Common myeloid progenitor, CD34-positive (primary cell): Measurements from ENCODE around the gene FOLR1.
"Not testable (repeated sequence)": the region's sequence is repeated elsewhere in the genome, so short reads cannot be mapped to it uniquely, and the experiment has no call there.

Experiments
- CTCF ChIA-PET: fragments of 350-600 bp; sonication (Branson Sonifier 250); formaldehyde crosslinking; loops from one replicate; lab custom pipeline; 2021; ENCODE audit warnings: antibody characterized with exemption; lab: Charles Lee
- POLR2A ChIA-PET: fragments of 350-600 bp; sonication (Branson Sonifier 250); formaldehyde crosslinking; loops from one replicate; lab custom pipeline; 2021; ENCODE audit warnings: antibody characterized with exemption; lab: Charles Lee
- DNase-seq, 3 donors: peaks; one replicate each; pipeline versions ENCODE4 v3.0.0 to v3.0.0-alpha.2; 2013
- H3K27ac ChIP-seq, 2 experiments: 1 replicate in 1 of 2; 2 replicates in 1 of 2; pipeline ENCODE4 v1.7.0; 2013; ENCODE audit warnings: inconsistent platforms in 2 of 2, low read length in 2 of 2, mild to moderate bottlenecking in 2 of 2, low read depth in 1 of 2, moderate library complexity in 1 of 2; ENCODE audit not compliant: severe bottlenecking in 2 of 2, insufficient read depth in 1 of 2, poor library complexity in 1 of 2
- H3K27me3 ChIP-seq, 5 experiments: replicated peaks in 2 of 5; 1 replicate in 3 of 5; 2 replicates in 2 of 5; pipeline versions ENCODE4 v1.6.1 to v1.7.0; 2013; ENCODE audit warnings: low read length in 4 of 5, mild to moderate bottlenecking in 2 of 5, moderate library complexity in 2 of 5, inconsistent platforms in 1 of 5; ENCODE audit not compliant: insufficient read depth in 5 of 5, control insufficient read depth in 4 of 5
- H3K36me3 ChIP-seq, 4 experiments: 1 replicate in 2 of 4; 2 replicates in 2 of 4; pipeline versions ENCODE4 v1.6.1 to v1.7.0; 2013; ENCODE audit warnings: low read length in 3 of 4, control low read depth in 1 of 4, mild to moderate bottlenecking in 1 of 4; ENCODE audit not compliant: control insufficient read depth in 4 of 4, insufficient read depth in 4 of 4
- H3K4me1 ChIP-seq, 4 experiments: 1 replicate in 3 of 4; 2 replicates in 1 of 4; pipeline versions ENCODE4 v1.6.1 to v1.7.1; 2013; ENCODE audit warnings: low read length in 3 of 4, mild to moderate bottlenecking in 3 of 4, control low read depth in 1 of 4, inconsistent platforms in 1 of 4, moderate library complexity in 1 of 4; ENCODE audit not compliant: control insufficient read depth in 4 of 4, insufficient read depth in 4 of 4; ENCODE audit errors: control extremely low read depth in 1 of 4
- H3K4me3 ChIP-seq, 7 experiments: 1 replicate in 4 of 7; 2 replicates in 3 of 7; pipeline versions ENCODE4 v1.5.1 to v1.7.0; 2013; ENCODE audit warnings: mild to moderate bottlenecking in 7 of 7, low read length in 6 of 7, moderate library complexity in 6 of 7, inconsistent platforms in 2 of 7, low read depth in 2 of 7, control low read depth in 1 of 7; ENCODE audit not compliant: insufficient read depth in 4 of 7, control insufficient read depth in 1 of 7; ENCODE audit errors: extremely low read depth in 1 of 7
- H3K9me3 ChIP-seq, 5 experiments: 1 replicate in 4 of 5; 2 replicates in 1 of 5; pipeline versions ENCODE4 v1.6.1 to v1.7.1; 2013; ENCODE audit warnings: low read length in 4 of 5, mild to moderate bottlenecking in 2 of 5, inconsistent platforms in 1 of 5, low read depth in 1 of 5, moderate library complexity in 1 of 5; ENCODE audit not compliant: control insufficient read depth in 4 of 5, insufficient read depth in 2 of 5; ENCODE audit errors: control extremely low read depth in 1 of 5
- WGBS: methylation state at CpG from one replicate; pipeline ENCODE4 v1.1.5; 2013; ENCODE audit not compliant: insufficient coverage; 5-methylcytosine and 5-hydroxymethylcytosine counted together

The FOLR1 gene

GRCh38 chr11:72180892-72181552 is 10.9 kb upstream of the FOLR1 start:
- ChIA-PET POLR2A (interaction anchor here (0.5 kb wide), 1 partner anchor 96 kb away, joined by 3 read pairs; no protein-coding TSS in a partner anchor), CTCF (interaction anchor here (1.3 to 2.7 kb wide), 3 partner anchors 13 to 157 kb away, joined by 3 to 9 read pairs (median 3); no protein-coding TSS in a partner anchor)
- H3K4me1 ChIP-seq, H3K27me3 ChIP-seq, DNase-seq, H3K4me3 ChIP-seq, H3K27ac ChIP-seq, H3K9me3 ChIP-seq, H3K36me3 ChIP-seq: not testable (repeated sequence)
- WGBS, result 90% methylated on average over 5 of the region's 7 CpGs

- H3K9me3 ChIP-seq, H3K4me1 ChIP-seq, DNase-seq, POLR2A ChIA-PET, H3K36me3 ChIP-seq, H3K27me3 ChIP-seq, H3K27ac ChIP-seq, H3K4me3 ChIP-seq: not testable (repeated sequence)
- CTCF ChIA-PET, result interaction anchor here (1.2 to 3.3 kb wide), 4 partner anchors 13 to 159 kb away, joined by 3 to 26 read pairs (median 4); no protein-coding TSS in a partner anchor
- WGBS, result 100% methylated on average over 1 of the region's 3 CpGs
These were observed 10.4 kb upstream of the FOLR1 start for GRCh38 chr11:72181553-72181958.

DNA sequence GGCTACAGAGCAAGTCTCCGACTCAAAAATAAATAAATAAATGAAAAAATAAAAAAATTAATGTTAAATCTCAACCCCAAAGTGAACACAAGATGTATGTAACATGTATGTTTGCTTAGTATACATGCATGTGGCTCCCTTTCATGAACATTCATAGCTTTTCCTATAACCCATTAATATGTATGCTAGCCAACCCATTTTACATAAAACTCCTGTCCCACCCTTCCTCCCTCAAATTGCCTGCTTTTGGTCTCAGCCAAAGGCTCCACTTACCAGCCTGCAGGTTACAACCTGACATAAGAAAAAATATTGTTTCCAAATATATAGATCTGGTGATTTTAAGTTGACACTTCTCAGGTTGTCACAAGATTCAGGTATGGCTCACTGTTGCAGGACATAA is 3.7 kb upstream of the FOLR1 start:
- H3K4me1 ChIP-seq, result peaks cover 0 to under 1% (median under 1%) of the 10 kb centered on the region in 4 experiments
- CTCF ChIA-PET, result interaction anchor here (0.6 kb wide), 1 partner anchor 126 kb away, joined by 3 read pairs; no protein-coding TSS in a partner anchor
- H3K9me3 ChIP-seq, result no peaks in the 10 kb centered on the region
- no peak overlapping the region for H3K4me3 ChIP-seq
- no peak for DNase-seq
- no CpG with 5 or more reads among the region's 1 CpG for WGBS
- POLR2A ChIA-PET, result no interaction called here
- H3K27me3 ChIP-seq, result no peaks in the 10 kb centered on the region
- H3K27ac ChIP-seq, result no peak overlapping the region
- H3K36me3 ChIP-seq, result no peaks in the 10 kb centered on the region

DNA sequence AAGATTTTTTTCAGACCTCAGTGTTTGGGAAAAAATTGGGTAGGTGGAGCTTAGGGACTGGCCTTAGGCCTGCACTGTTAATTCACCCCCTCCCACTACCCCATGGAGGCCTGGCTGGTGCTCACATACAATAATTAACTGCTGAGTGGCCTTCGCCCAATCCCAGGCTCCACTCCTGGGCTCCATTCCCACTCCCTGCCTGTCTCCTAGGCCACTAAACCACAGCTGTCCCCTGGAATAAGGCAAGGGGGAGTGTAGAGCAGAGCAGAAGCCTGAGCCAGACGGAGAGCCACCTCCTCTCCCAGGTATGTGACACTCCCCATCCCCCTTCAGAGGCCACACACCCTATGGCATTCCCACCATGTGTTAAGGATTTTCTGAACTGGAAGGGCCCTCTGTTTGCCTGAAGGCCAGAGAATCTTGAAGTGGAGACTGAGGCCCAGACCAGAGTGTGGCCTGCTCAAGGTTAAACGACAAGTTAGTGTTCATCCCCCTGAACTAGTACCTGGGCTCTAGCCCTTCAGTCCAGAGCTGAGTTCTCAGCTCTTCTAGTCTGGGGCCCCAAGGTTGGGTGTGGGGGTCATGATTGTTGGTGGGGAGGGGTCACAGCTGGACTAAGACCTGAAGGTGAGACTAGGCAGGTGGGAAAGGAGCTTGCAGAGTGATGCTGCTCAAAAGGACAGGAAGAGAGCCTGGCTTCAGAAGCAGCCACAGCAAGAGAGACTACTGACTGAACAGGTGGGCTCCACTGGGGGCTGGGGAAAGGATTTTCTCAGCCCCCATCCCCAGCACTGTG is 2.3 kb upstream of the FOLR1 start:
- Histone ChIP-seq H3K27me3 (no peaks in the 10 kb centered on the region), H3K4me3 (no peak overlapping the region), H3K4me1 (no peaks in the 10 kb centered on the region), H3K27ac (no peak overlapping the region), H3K9me3 (no peaks in the 10 kb centered on the region), H3K36me3 (no peaks in the 10 kb centered on the region)
- WGBS, result no CpG with 5 or more reads among the region's 3 CpGs
- CTCF ChIA-PET, result interaction anchor here (0.7 to 1.4 kb wide), 4 partner anchors 13 to 174 kb away, joined by 3 to 6 read pairs (median 4); no protein-coding TSS in a partner anchor
- POLR2A ChIA-PET, result interaction anchor here (0.5 kb wide), 1 partner anchor 138 kb away, joined by 4 read pairs; no protein-coding TSS in a partner anchor
- DNase-seq, result no peak

DNA sequence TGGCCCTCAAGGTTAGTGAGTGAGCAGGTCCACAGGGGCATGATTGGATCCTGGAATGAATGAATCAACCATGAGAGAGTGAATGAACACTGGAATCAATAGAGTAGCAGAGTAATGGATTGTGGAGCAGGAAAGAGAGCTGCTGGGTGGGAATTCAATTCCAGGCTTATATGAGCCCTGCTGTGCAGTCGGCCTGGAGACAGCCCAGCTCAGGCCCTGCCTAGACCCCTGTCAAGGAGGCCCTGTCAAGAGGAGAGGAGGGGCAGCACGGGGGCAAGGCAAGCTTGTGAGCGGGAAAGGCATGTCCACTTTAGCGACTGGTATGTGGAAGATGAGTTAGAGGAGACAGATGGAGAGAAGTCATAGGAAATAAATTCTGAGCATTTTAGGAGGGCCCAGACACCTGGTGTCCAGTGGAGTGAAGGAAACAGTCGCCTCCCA is 1.3 kb upstream of the FOLR1 start:
- no peak for DNase-seq
- Histone ChIP-seq H3K36me3 (no peaks in the 10 kb centered on the region), H3K9me3 (no peaks in the 10 kb centered on the region), H3K27me3 (no peaks in the 10 kb centered on the region), H3K4me1 (no peaks in the 10 kb centered on the region), H3K27ac (no peak overlapping the region), H3K4me3 (no peak overlapping the region)
- ChIA-PET CTCF (interaction anchor here (0.6 to 1.4 kb wide), 5 partner anchors 46 to 224 kb away, joined by 3 to 6 read pairs (median 4); no protein-coding TSS in a partner anchor), POLR2A (no interaction called here)
- 100% methylated on average over 5 of the region's 5 CpGs for WGBS

DNA sequence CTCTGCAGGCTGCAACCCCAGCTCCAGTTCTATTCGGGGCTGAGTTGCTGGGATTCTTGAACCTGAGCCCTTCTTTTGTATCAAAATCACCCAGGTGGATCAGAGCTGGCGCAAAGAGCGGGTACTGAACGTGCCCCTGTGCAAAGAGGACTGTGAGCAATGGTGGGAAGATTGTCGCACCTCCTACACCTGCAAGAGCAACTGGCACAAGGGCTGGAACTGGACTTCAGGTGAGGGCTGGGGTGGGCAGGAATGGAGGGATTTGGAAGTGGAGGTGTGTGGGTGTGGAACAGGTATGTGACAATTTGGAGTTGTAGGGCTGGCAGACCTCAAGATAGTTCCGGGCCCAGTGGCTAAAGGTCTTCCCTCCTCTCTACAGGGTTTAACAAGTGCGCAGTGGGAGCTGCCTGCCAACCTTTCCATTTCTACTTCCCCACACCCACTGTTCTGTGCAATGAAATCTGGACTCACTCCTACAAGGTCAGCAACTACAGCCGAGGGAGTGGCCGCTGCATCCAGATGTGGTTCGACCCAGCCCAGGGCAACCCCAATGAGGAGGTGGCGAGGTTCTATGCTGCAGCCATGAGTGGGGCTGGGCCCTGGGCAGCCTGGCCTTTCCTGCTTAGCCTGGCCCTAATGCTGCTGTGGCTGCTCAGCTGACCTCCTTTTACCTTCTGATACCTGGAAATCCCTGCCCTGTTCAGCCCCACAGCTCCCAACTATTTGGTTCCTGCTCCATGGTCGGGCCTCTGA is 3.8 kb downstream of the FOLR1 start:
- H3K9me3 ChIP-seq, result no peaks in the 10 kb centered on the region
- ChIA-PET CTCF (interaction anchor here (0.7 to 1.3 kb wide), 2 partner anchors 10 to 12 kb away, joined by 3 to 6 read pairs; no protein-coding TSS in a partner anchor), POLR2A (interaction anchor here (0.6 to 0.8 kb wide), 2 partner anchors 9 to 11 kb away, joined by 3 to 4 read pairs; no protein-coding TSS in a partner anchor)
- no peaks in the 10 kb centered on the region for H3K4me1 ChIP-seq
- no peaks in the 10 kb centered on the region for H3K36me3 ChIP-seq
- 98% methylated on average over 8 of the region's 12 CpGs for WGBS
- DNase-seq, result no peak
- H3K27ac ChIP-seq, result no peak overlapping the region
- no peak overlapping the region for H3K4me3 ChIP-seq
- H3K27me3 ChIP-seq, result no peaks in the 10 kb centered on the region
